GM23338 (cell line): ENCODE results near the gene BYSL.
A peak's percentile ranks its signal among the peaks of the same experiment; 100 is the strongest.

ENCODE experiments used
- CREB1 ChIP-seq: fragments of 250-450 bp; sonication (Bioruptor Pico); IDR thresholded peaks from 2 replicates; pipeline ENCODE4 v1.5.0; 2020; ENCODE audit warnings: low read depth, mild to moderate bottlenecking, moderate library complexity
- CTCF ChIP-seq, 2 experiments: fragments of 200-600 bp in 1 of 2; sonication (generic) in 1 of 2; conservative IDR thresholded peaks; 2 replicates each; pipeline versions ENCODE4 v1.5.1 to v1.6.1; 2016 to 2017; ENCODE audit warnings: antibody characterized with exemption in 2 of 2, low read depth in 2 of 2, mild to moderate bottlenecking in 2 of 2, moderate library complexity in 1 of 2
- ETS1 ChIP-seq: IDR thresholded peaks from 2 replicates; pipeline ENCODE4 v1.6.1; 2016; ENCODE audit warnings: antibody characterized with exemption
- EZH2 ChIP-seq: fragments of 200-600 bp; sonication (generic); IDR thresholded peaks from one replicate; pipeline ENCODE4 v1.8.0; 2017; ENCODE audit warnings: antibody characterized with exemption, mild to moderate bottlenecking, low read depth; ENCODE audit not compliant: unreplicated experiment
- EZH2phosphoT487 ChIP-seq: fragments of 200-600 bp; sonication (generic); IDR thresholded peaks from one replicate; pipeline ENCODE4 v1.8.1; 2018; ENCODE audit warnings: antibody characterized with exemption; ENCODE audit not compliant: unreplicated experiment
- JUNB ChIP-seq: IDR thresholded peaks from one replicate; pipeline ENCODE4 v1.6.1; 2016; ENCODE audit warnings: antibody characterized with exemption; ENCODE audit not compliant: unreplicated experiment
- POLR2AphosphoS5 ChIP-seq: IDR thresholded peaks from 2 replicates; pipeline ENCODE4 v1.6.1; 2016; ENCODE audit warnings: antibody characterized with exemption, low read depth
- REST ChIP-seq: IDR thresholded peaks from one replicate; pipeline ENCODE4 v1.6.1; 2018; ENCODE audit warnings: antibody characterized with exemption; ENCODE audit not compliant: unreplicated experiment
- STAT1 ChIP-seq: IDR thresholded peaks from one replicate; pipeline ENCODE4 v1.6.1; 2016; ENCODE audit warnings: antibody characterized with exemption; ENCODE audit not compliant: unreplicated experiment
- ZNF331 ChIP-seq: fragments of 250-450 bp; sonication (Bioruptor Pico); IDR thresholded peaks from 2 replicates; pipeline ENCODE4 v1.5.0; 2020; ENCODE audit warnings: low read depth, mild to moderate bottlenecking, moderate library complexity

GRCh38 chr6:41965429-41966213 lies 44.3 kb downstream of the BYSL start:
- TF ChIP-seq REST = no peak
- TF ChIP-seq CTCF (conservative IDR thresholded peaks at IDR 0.05; ENCODE audit: low read depth in 2 of 2) = no peak
- no peak for TF ChIP-seq EZH2phosphoT487
- TF ChIP-seq CREB1 (CRISPR knock-in tag) = peak; percentile 52
- 0 out of 2 replicates have a peak, but pooled peaks have one; percentile 26 for TF ChIP-seq POLR2AphosphoS5
- TF ChIP-seq EZH2 = no peak
- no peak for TF ChIP-seq JUNB
- TF ChIP-seq STAT1 = no peak
- no peak for TF ChIP-seq ETS1
- TF ChIP-seq ZNF331 (CRISPR knock-in tag) = 0 out of 2 replicates have a peak, but pooled peaks have one; percentile 39
